HCT116 (cell line): ENCODE results near the gene ATP6V0A1. TPM values are rescaled to one million over a fixed set of nuclear protein-coding genes. Genes with fewer than 3 reads are reported as not detected.
A peak's percentile ranks its signal among the peaks of the same experiment; 100 is the strongest.

Experiments
- ATAC-seq: fragments of 200-7000 bp; cut with Tn5 transposase; 2 replicates; pipeline ENCODE4 v1.9.1; 2020; ENCODE audit warnings: mild to moderate bottlenecking, moderate library complexity
- BruUV-seq: library from RNA; stranded (reverse); fragments of 400-500 nt; replicated peaks from 2 replicates; lab custom pipeline; 2021; lab: Mats Ljungman, UMichigan
- CTCF ChIA-PET: fragments of 300-600 bp; sonication (Branson Sonifier 250); formaldehyde crosslinking; loops from one replicate; lab custom pipeline; 2021; ENCODE audit warnings: antibody characterized with exemption; lab: Charles Lee
- POLR2A ChIA-PET: fragments of 300-600, 350-600 bp; sonication (Branson Sonifier 250); formaldehyde crosslinking; loops from one replicate; lab custom pipeline; 2021; ENCODE audit warnings: antibody characterized with exemption; lab: Charles Lee
- RAD21 ChIA-PET, 2 experiments: fragments of 300-600 bp; sonication (Branson Sonifier 250); formaldehyde crosslinking; loops; one replicate each; lab custom pipeline; 2023; ENCODE audit warnings: low total read pairs in 2 of 2; ENCODE audit not compliant: uncharacterized antibody in 2 of 2, unreplicated experiment in 2 of 2, low non-redundant PET in 1 of 2; lab: Charles Lee
- DNase-seq: peaks from one replicate; pipeline ENCODE4 v3.0.0-alpha.2; 2010; ENCODE audit warnings: low read depth, low spot score
- H2AFZ ChIP-seq: fragments of 200-600 bp; shearing (Covaris generic), sonication (generic); 2 replicates; pipeline ENCODE4 v1.6.1; 2017; ENCODE audit warnings: low read depth, mixed run types, mixed read lengths, antibody characterized with exemption, low read length; ENCODE audit not compliant: poor library complexity, severe bottlenecking
- H3K27ac ChIP-seq: 2 replicates; pipeline ENCODE4 v1.5.1; 2012; ENCODE audit warnings: low read depth, low read length
- H3K27me3 ChIP-seq: fragments of 200-600 bp; sonication (generic); 2 replicates; pipeline ENCODE4 v1.6.1; 2016; ENCODE audit warnings: mixed run types, low read length, mixed read lengths; ENCODE audit not compliant: insufficient read depth
- H3K36me3 ChIP-seq, 2 experiments: fragments of 200-500 bp in 1 of 2; fragments of 200-600 bp in 1 of 2; sonication (Bioruptor generic) in 1 of 2; sonication (generic) in 1 of 2; 2 replicates each; pipeline versions ENCODE4 v1.5.1 to v1.6.1; 2014 to 2016; ENCODE audit warnings: low read length in 2 of 2, inconsistent platforms in 1 of 2, mixed read lengths in 1 of 2, mixed run types in 1 of 2; ENCODE audit not compliant: insufficient read depth in 2 of 2, control insufficient read depth in 1 of 2
- H3K4me1 ChIP-seq, 2 experiments: fragments of 200-600 bp in 1 of 2; sonication (generic) in 1 of 2; 2 replicates each; pipeline versions ENCODE4 v1.5.1 to v1.6.1; 2012 to 2017; ENCODE audit warnings: low read length in 2 of 2, inconsistent platforms in 1 of 2, mild to moderate bottlenecking in 1 of 2, mixed read lengths in 1 of 2, mixed run types in 1 of 2, moderate library complexity in 1 of 2; ENCODE audit not compliant: insufficient read depth in 2 of 2, control insufficient read depth in 1 of 2
- H3K4me2 ChIP-seq: fragments of 200-600 bp; sonication (generic); 2 replicates; pipeline ENCODE4 v1.6.1; 2017; ENCODE audit warnings: mixed run types, low read length, mixed read lengths
- H3K4me3 ChIP-seq, 2 experiments: fragments of 200-600 bp in 1 of 2; sonication (generic) in 1 of 2; replicated peaks in 1 of 2; 2 replicates each; pipeline ENCODE4 v1.5.1; 2011 to 2016; ENCODE audit warnings: low read length in 2 of 2, control low read depth in 1 of 2, low read depth in 1 of 2, mild to moderate bottlenecking in 1 of 2, mixed read lengths in 1 of 2, mixed run types in 1 of 2
- H3K79me2 ChIP-seq: fragments of 200-600 bp; sonication (generic); 2 replicates; pipeline ENCODE4 v1.6.1; 2017; ENCODE audit warnings: mild to moderate bottlenecking, mixed run types, low read length, moderate library complexity, mixed read lengths; ENCODE audit not compliant: insufficient read depth
- H3K9ac ChIP-seq: fragments of 200-600 bp; sonication (generic); 2 replicates; pipeline ENCODE4 v1.6.1; 2016; ENCODE audit warnings: low read length, mixed read lengths
- H3K9me2 ChIP-seq: fragments of 200-600 bp; sonication (generic), shearing (Covaris generic); 2 replicates; pipeline ENCODE4 v1.6.1; 2017; ENCODE audit warnings: mixed run types, mild to moderate bottlenecking, moderate library complexity; ENCODE audit not compliant: insufficient read depth
- H3K9me3 ChIP-seq, 2 experiments: fragments of 200-500 bp in 1 of 2; fragments of 200-600 bp in 1 of 2; sonication (Bioruptor generic) in 1 of 2; sonication (generic) in 1 of 2; 2 replicates each; pipeline ENCODE4 v1.6.1; 2014 to 2017; ENCODE audit warnings: low read length in 2 of 2, mixed read lengths in 2 of 2, inconsistent platforms in 1 of 2, low read depth in 1 of 2, mild to moderate bottlenecking in 1 of 2, mixed run types in 1 of 2, moderate library complexity in 1 of 2; ENCODE audit not compliant: control insufficient read depth in 1 of 2, insufficient read depth in 1 of 2
- H4K20me1 ChIP-seq: fragments of 200-600 bp; sonication (generic), shearing (Covaris generic); 2 replicates; pipeline ENCODE4 v1.6.1; 2017; ENCODE audit warnings: mixed run types, mild to moderate bottlenecking, moderate library complexity; ENCODE audit not compliant: insufficient read depth
- CBX3 ChIP-seq: IDR thresholded peaks from 2 replicates; pipeline ENCODE4 v1.6.1; 2012; ENCODE audit warnings: low read depth
- CTCF ChIP-seq, 3 experiments: fragments of 200-600 bp in 1 of 3; sonication (generic) in 1 of 3; IDR thresholded peaks in 2 of 3; conservative IDR thresholded peaks in 1 of 3; 2 replicates each; pipeline ENCODE4 v1.5.1; 2012 to 2017; ENCODE audit warnings: low read depth in 2 of 3, low read length in 2 of 3, antibody characterized with exemption in 1 of 3, borderline replicate concordance in 1 of 3, control low read depth in 1 of 3, mild to moderate bottlenecking in 1 of 3, mixed read lengths in 1 of 3, mixed run types in 1 of 3, moderate library complexity in 1 of 3; ENCODE audit not compliant: insufficient read depth in 1 of 3
- EGR1 ChIP-seq: IDR thresholded peaks from 2 replicates; pipeline ENCODE4 v1.6.1; 2012; ENCODE audit warnings: low read depth
- MAX ChIP-seq: IDR thresholded peaks from 2 replicates; pipeline ENCODE4 v1.6.1; 2012
- POLR2A ChIP-seq: IDR thresholded peaks from 2 replicates; pipeline ENCODE4 v1.7.0; 2011; ENCODE audit warnings: borderline replicate concordance; ENCODE audit not compliant: insufficient read depth, insufficient read length; ENCODE audit errors: extremely low read depth
- POLR2AphosphoS5 ChIP-seq: IDR thresholded peaks from 2 replicates; pipeline ENCODE4 v1.6.1; 2011; ENCODE audit warnings: mild to moderate bottlenecking, low read depth, low read length, moderate library complexity
- RAD21 ChIP-seq: IDR thresholded peaks from 2 replicates; pipeline ENCODE4 v1.6.1; 2012; ENCODE audit warnings: low read depth, mild to moderate bottlenecking
- SIN3A ChIP-seq: IDR thresholded peaks from 2 replicates; pipeline ENCODE4 v1.6.1; 2012; ENCODE audit warnings: low read depth
- SP1 ChIP-seq: IDR thresholded peaks from 2 replicates; pipeline ENCODE4 v1.6.1; 2012; ENCODE audit warnings: low read depth
- SRF ChIP-seq: IDR thresholded peaks from 2 replicates; pipeline ENCODE4 v1.6.1; 2012; ENCODE audit warnings: low read depth
- TCF7L2 ChIP-seq: IDR thresholded peaks from 2 replicates; pipeline ENCODE4 v1.7.0; 2011; ENCODE audit warnings: borderline replicate concordance, inconsistent platforms; ENCODE audit not compliant: insufficient read depth, insufficient read length; ENCODE audit errors: extremely low read depth
- ZNF274 ChIP-seq: fragments of 200-500 bp; sonication (Bioruptor generic); IDR thresholded peaks from 2 replicates; pipeline ENCODE4 v1.6.1; 2014; ENCODE audit warnings: mild to moderate bottlenecking, low read depth, low read length, inconsistent platforms
- intact Hi-C: fragments of 100-400 bp; cut with micrococcal nuclease; formaldehyde crosslinking; loops from 2 replicates; pipeline ENCODE4 v1.10.0; 2022
- total RNA-seq: library from RNA; stranded (reverse); gene quantifications from one replicate; pipeline ENCODE4 v1.2.1, GENCODE V29; 2021; ENCODE audit not compliant: unreplicated experiment
- TF ChIP-seq, protein P1 (sequence below): IDR thresholded peaks from 2 replicates; pipeline ENCODE4 v1.6.1; 2012; ENCODE audit warnings: low read depth

The ATP6V0A1 gene
- total RNA-seq, 1 experiment from 2014 or later, result 65.2 TPM

DNA sequence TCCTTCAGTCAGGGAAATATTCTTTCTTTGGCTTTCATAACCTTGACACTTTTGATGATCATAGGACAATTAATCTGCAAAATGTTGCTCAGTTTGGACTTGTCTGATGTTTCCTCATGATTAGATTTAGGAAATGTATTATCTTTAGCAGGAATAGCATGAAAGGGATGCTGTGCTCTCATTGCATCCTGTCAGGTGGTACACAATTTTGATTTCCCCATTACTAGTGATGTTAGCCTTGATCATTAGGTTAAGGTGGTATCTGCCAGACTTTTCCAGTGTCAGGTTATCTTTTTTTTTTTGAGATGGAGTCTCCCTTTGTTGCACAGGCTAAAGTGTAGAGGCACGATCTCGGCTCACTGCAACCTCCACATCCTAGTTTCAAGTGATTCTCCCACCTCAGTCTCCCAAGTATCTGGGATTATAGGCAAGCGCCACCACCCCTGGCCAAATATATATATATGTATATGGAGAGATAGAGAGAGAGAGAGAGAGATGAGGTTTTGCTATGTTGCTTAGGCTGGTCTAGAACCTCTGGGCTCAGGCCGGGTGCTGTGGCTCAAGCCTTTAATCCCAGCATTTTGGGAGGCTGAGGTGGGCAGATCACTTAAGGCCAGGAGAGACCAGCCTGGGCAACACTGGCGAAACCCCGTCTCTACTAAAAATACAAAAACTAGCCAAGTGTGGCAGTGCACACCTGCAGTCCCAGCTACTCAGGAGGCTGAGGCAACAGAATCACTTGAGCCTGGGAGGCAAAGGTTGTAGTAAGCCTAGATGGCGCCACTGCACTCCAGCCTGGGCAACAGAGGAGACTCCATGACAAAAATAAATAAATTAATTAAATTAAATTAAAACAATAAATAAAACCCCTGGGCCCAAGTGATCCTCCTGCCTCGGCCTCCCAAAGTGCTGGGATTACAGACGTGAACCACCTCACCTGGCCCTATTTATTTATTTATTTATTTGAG is 19.8 kb upstream of the ATP6V0A1 start:
- no peak overlapping the region for H2AFZ ChIP-seq
- H3K27me3 ChIP-seq, result no peaks in the 10 kb centered on the region
- no peak overlapping the region for H3K4me2 ChIP-seq
- ChIA-PET CTCF (interaction anchor here (0.6 to 2.9 kb wide), 4 partner anchors 8 to 81 kb away, joined by 3 to 15 read pairs (median 4); no protein-coding TSS in a partner anchor), POLR2A (interaction anchor here (1.0 kb wide), 1 partner anchor 15 kb away, joined by 4 read pairs; the partner anchor contains the start of gene CAVIN1), RAD21 (no interaction called here)
- intact Hi-C loops, result no loop called here
- H3K79me2 ChIP-seq, result no peaks in the 10 kb centered on the region
- H3K9me3 ChIP-seq, result no peaks in the 10 kb centered on the region
- H3K9ac ChIP-seq, result no peak overlapping the region
- no peaks in the 10 kb centered on the region for H3K9me2 ChIP-seq
- no TSS peak for BruUV-seq
- H3K4me3 ChIP-seq, result no peak overlapping the region
- TF ChIP-seq SRF (no peak), ZNF274 (no peak), CBX3 (no peak; the same call in 1 of the 2 replicates), SP1 (no peak), TCF7L2 (no peak), SIN3A (no peak), MAX (no peak), EGR1 (no peak), RAD21 (peak; percentile 53), POLR2A (no peak), POLR2AphosphoS5 (no peak), CTCF (IDR thresholded peaks at IDR 0.05 in 2 of 3, conservative IDR thresholded peaks at IDR 0.05 in 1 of 3; ENCODE audit: borderline replicate concordance in 1 of 3, insufficient read depth in 1 of 3, low read depth in 2 of 3, low read length in 2 of 3) (peak; percentile 42 to 64 (median 62); a peak in 5 of 6 replicates)
- TF ChIP-seq, protein P1, sequence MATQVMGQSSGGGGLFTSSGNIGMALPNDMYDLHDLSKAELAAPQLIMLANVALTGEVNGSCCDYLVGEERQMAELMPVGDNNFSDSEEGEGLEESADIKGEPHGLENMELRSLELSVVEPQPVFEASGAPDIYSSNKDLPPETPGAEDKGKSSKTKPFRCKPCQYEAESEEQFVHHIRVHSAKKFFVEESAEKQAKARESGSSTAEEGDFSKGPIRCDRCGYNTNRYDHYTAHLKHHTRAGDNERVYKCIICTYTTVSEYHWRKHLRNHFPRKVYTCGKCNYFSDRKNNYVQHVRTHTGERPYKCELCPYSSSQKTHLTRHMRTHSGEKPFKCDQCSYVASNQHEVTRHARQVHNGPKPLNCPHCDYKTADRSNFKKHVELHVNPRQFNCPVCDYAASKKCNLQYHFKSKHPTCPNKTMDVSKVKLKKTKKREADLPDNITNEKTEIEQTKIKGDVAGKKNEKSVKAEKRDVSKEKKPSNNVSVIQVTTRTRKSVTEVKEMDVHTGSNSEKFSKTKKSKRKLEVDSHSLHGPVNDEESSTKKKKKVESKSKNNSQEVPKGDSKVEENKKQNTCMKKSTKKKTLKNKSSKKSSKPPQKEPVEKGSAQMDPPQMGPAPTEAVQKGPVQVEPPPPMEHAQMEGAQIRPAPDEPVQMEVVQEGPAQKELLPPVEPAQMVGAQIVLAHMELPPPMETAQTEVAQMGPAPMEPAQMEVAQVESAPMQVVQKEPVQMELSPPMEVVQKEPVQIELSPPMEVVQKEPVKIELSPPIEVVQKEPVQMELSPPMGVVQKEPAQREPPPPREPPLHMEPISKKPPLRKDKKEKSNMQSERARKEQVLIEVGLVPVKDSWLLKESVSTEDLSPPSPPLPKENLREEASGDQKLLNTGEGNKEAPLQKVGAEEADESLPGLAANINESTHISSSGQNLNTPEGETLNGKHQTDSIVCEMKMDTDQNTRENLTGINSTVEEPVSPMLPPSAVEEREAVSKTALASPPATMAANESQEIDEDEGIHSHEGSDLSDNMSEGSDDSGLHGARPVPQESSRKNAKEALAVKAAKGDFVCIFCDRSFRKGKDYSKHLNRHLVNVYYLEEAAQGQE, result no peak
- H3K4me1 ChIP-seq, result peaks cover 0 to 18% of the 10 kb centered on the region in 2 experiments; a peak in 3 of 4 replicates
- no peak overlapping the region for H3K27ac ChIP-seq
- no peaks in the 10 kb centered on the region for H4K20me1 ChIP-seq
- DNase-seq, result no peak
- peak; percentile 97 for ATAC-seq
- no peaks in the 10 kb centered on the region for H3K36me3 ChIP-seq
